Measurements from ENCODE around the gene CCDC74B. TPM values are rescaled to one million over a fixed set of nuclear protein-coding genes. Genes with fewer than 3 reads are reported as not detected.
A peak's percentile ranks its signal among the peaks of the same experiment; 100 is the strongest.
"Not testable (repeated sequence)": the region's sequence is repeated elsewhere in the genome, so short reads cannot be mapped to it uniquely, and the experiment has no call there.

Gene CCDC74B
- total RNA-seq, 1 donor from 2014 or later = 10.9 TPM

- H3K9me3 Mint-ChIP-seq (ENCODE audit: low read depth) = no peaks in the 10 kb centered on the region
- peaks cover 12% of the 10 kb centered on the region for H3K4me1 Mint-ChIP-seq (ENCODE audit: low read depth)
- H3K27me3 Mint-ChIP-seq = no peaks in the 10 kb centered on the region
- TF ChIP-seq CTCF (IDR thresholded peaks at IDR 0.05; ENCODE audit: unreplicated experiment) = no peak
- DNase-seq (ENCODE audit: low spot score, unreplicated experiment) = no peak
- H3K36me3 Mint-ChIP-seq (ENCODE audit: insufficient read depth) = no peaks in the 10 kb centered on the region
- H3K27ac Mint-ChIP-seq = no peak overlapping the region
- no peak overlapping the region for H3K4me3 Mint-ChIP-seq (ENCODE audit: low read depth)
Measured at GRCh38 chr2:130186391-130186790, 41.5 kb upstream of the CCDC74B start.

- no peak for DNase-seq (ENCODE audit: low spot score, unreplicated experiment)
- H3K4me3 Mint-ChIP-seq (ENCODE audit: low read depth) = no peak overlapping the region
- H3K36me3 Mint-ChIP-seq (ENCODE audit: insufficient read depth) = no peaks in the 10 kb centered on the region
- no peaks in the 10 kb centered on the region for H3K9me3 Mint-ChIP-seq (ENCODE audit: low read depth)
- TF ChIP-seq CTCF (IDR thresholded peaks at IDR 0.05; ENCODE audit: unreplicated experiment) = no peak
- no peaks in the 10 kb centered on the region for H3K27me3 Mint-ChIP-seq
- H3K4me1 Mint-ChIP-seq (ENCODE audit: low read depth) = peaks cover 13% of the 10 kb centered on the region
- no peak overlapping the region for H3K27ac Mint-ChIP-seq
Measured at GRCh38 chr2:130185896-130186295, 41.0 kb upstream of the CCDC74B start.

- H3K27ac Mint-ChIP-seq = no peak overlapping the region
- H3K9me3 Mint-ChIP-seq (ENCODE audit: low read depth) = no peaks in the 10 kb centered on the region
- peaks cover 16% of the 10 kb centered on the region for H3K4me1 Mint-ChIP-seq (ENCODE audit: low read depth)
- no peak overlapping the region for H3K4me3 Mint-ChIP-seq (ENCODE audit: low read depth)
- no peak for DNase-seq (ENCODE audit: low spot score, unreplicated experiment)
- no peak for TF ChIP-seq CTCF (IDR thresholded peaks at IDR 0.05; ENCODE audit: unreplicated experiment)
- H3K27me3 Mint-ChIP-seq = no peaks in the 10 kb centered on the region
- H3K36me3 Mint-ChIP-seq (ENCODE audit: insufficient read depth) = no peaks in the 10 kb centered on the region
Measured at GRCh38 chr2:130185436-130185835, 40.5 kb upstream of the CCDC74B start.

GRCh38 chr2:130183512-130184373, 38.8 kb upstream of the CCDC74B start:
- Mint-ChIP-seq H3K36me3 (ENCODE audit: insufficient read depth) (no peaks in the 10 kb centered on the region), H3K27me3 (no peaks in the 10 kb centered on the region), H3K9me3 (ENCODE audit: low read depth) (no peaks in the 10 kb centered on the region), H3K27ac (peak overlapping the region; percentile 60), H3K4me1 (ENCODE audit: low read depth) (peaks cover 16% of the 10 kb centered on the region), H3K4me3 (ENCODE audit: low read depth) (peak overlapping the region; percentile 73)
- no peak for DNase-seq (ENCODE audit: low spot score, unreplicated experiment)
- TF ChIP-seq CTCF (IDR thresholded peaks at IDR 0.05; ENCODE audit: unreplicated experiment) = no peak

- H3K9me3 Mint-ChIP-seq (ENCODE audit: low read depth); H3K36me3 Mint-ChIP-seq (ENCODE audit: insufficient read depth); H3K27me3 Mint-ChIP-seq; DNase-seq (ENCODE audit: low spot score, unreplicated experiment): not testable (repeated sequence)
- peaks cover 16% of the 10 kb centered on the region for H3K4me1 Mint-ChIP-seq (ENCODE audit: low read depth)
- H3K4me3 Mint-ChIP-seq (ENCODE audit: low read depth) = peak overlapping the region; percentile 73
- peak overlapping the region; percentile 37 for H3K27ac Mint-ChIP-seq
Measured at GRCh38 chr2:130182826-130183511, 38.1 kb upstream of the CCDC74B start.
